HCT116 (cell line): ENCODE data around the gene PRKN. TPM values are rescaled to one million over a fixed set of nuclear protein-coding genes. Genes with fewer than 3 reads are reported as not detected.

Experiments
- ATAC-seq: fragments of 200-7000 bp; cut with Tn5 transposase; 2 replicates; pipeline ENCODE4 v1.9.1; 2020; ENCODE audit warnings: mild to moderate bottlenecking, moderate library complexity
- BruUV-seq: library from RNA; stranded (reverse); fragments of 400-500 nt; replicated peaks from 2 replicates; lab custom pipeline; 2021; lab: Mats Ljungman, UMichigan
- CTCF ChIA-PET: fragments of 300-600 bp; sonication (Branson Sonifier 250); formaldehyde crosslinking; loops from one replicate; lab custom pipeline; 2021; ENCODE audit warnings: antibody characterized with exemption; lab: Charles Lee
- POLR2A ChIA-PET: fragments of 300-600, 350-600 bp; sonication (Branson Sonifier 250); formaldehyde crosslinking; loops from one replicate; lab custom pipeline; 2021; ENCODE audit warnings: antibody characterized with exemption; lab: Charles Lee
- RAD21 ChIA-PET, 2 experiments: fragments of 300-600 bp; sonication (Branson Sonifier 250); formaldehyde crosslinking; loops; one replicate each; lab custom pipeline; 2023; ENCODE audit warnings: low total read pairs in 2 of 2; ENCODE audit not compliant: uncharacterized antibody in 2 of 2, unreplicated experiment in 2 of 2, low non-redundant PET in 1 of 2; lab: Charles Lee
- DNase-seq: peaks from one replicate; pipeline ENCODE4 v3.0.0-alpha.2; 2010; ENCODE audit warnings: low read depth, low spot score
- H2AFZ ChIP-seq: fragments of 200-600 bp; shearing (Covaris generic), sonication (generic); 2 replicates; pipeline ENCODE4 v1.6.1; 2017; ENCODE audit warnings: low read depth, mixed run types, mixed read lengths, antibody characterized with exemption, low read length; ENCODE audit not compliant: poor library complexity, severe bottlenecking
- H3K27ac ChIP-seq: 2 replicates; pipeline ENCODE4 v1.5.1; 2012; ENCODE audit warnings: low read depth, low read length
- H3K27me3 ChIP-seq: fragments of 200-600 bp; sonication (generic); 2 replicates; pipeline ENCODE4 v1.6.1; 2016; ENCODE audit warnings: mixed run types, low read length, mixed read lengths; ENCODE audit not compliant: insufficient read depth
- H3K36me3 ChIP-seq, 2 experiments: fragments of 200-500 bp in 1 of 2; fragments of 200-600 bp in 1 of 2; sonication (Bioruptor generic) in 1 of 2; sonication (generic) in 1 of 2; 2 replicates each; pipeline versions ENCODE4 v1.5.1 to v1.6.1; 2014 to 2016; ENCODE audit warnings: low read length in 2 of 2, inconsistent platforms in 1 of 2, mixed read lengths in 1 of 2, mixed run types in 1 of 2; ENCODE audit not compliant: insufficient read depth in 2 of 2, control insufficient read depth in 1 of 2
- H3K4me1 ChIP-seq, 2 experiments: fragments of 200-600 bp in 1 of 2; sonication (generic) in 1 of 2; 2 replicates each; pipeline versions ENCODE4 v1.5.1 to v1.6.1; 2012 to 2017; ENCODE audit warnings: low read length in 2 of 2, inconsistent platforms in 1 of 2, mild to moderate bottlenecking in 1 of 2, mixed read lengths in 1 of 2, mixed run types in 1 of 2, moderate library complexity in 1 of 2; ENCODE audit not compliant: insufficient read depth in 2 of 2, control insufficient read depth in 1 of 2
- H3K4me2 ChIP-seq: fragments of 200-600 bp; sonication (generic); 2 replicates; pipeline ENCODE4 v1.6.1; 2017; ENCODE audit warnings: mixed run types, low read length, mixed read lengths
- H3K4me3 ChIP-seq, 2 experiments: fragments of 200-600 bp in 1 of 2; sonication (generic) in 1 of 2; replicated peaks in 1 of 2; 2 replicates each; pipeline ENCODE4 v1.5.1; 2011 to 2016; ENCODE audit warnings: low read length in 2 of 2, control low read depth in 1 of 2, low read depth in 1 of 2, mild to moderate bottlenecking in 1 of 2, mixed read lengths in 1 of 2, mixed run types in 1 of 2
- H3K79me2 ChIP-seq: fragments of 200-600 bp; sonication (generic); 2 replicates; pipeline ENCODE4 v1.6.1; 2017; ENCODE audit warnings: mild to moderate bottlenecking, mixed run types, low read length, moderate library complexity, mixed read lengths; ENCODE audit not compliant: insufficient read depth
- H3K9ac ChIP-seq: fragments of 200-600 bp; sonication (generic); 2 replicates; pipeline ENCODE4 v1.6.1; 2016; ENCODE audit warnings: low read length, mixed read lengths
- H3K9me2 ChIP-seq: fragments of 200-600 bp; sonication (generic), shearing (Covaris generic); 2 replicates; pipeline ENCODE4 v1.6.1; 2017; ENCODE audit warnings: mixed run types, mild to moderate bottlenecking, moderate library complexity; ENCODE audit not compliant: insufficient read depth
- H3K9me3 ChIP-seq, 2 experiments: fragments of 200-500 bp in 1 of 2; fragments of 200-600 bp in 1 of 2; sonication (Bioruptor generic) in 1 of 2; sonication (generic) in 1 of 2; 2 replicates each; pipeline ENCODE4 v1.6.1; 2014 to 2017; ENCODE audit warnings: low read length in 2 of 2, mixed read lengths in 2 of 2, inconsistent platforms in 1 of 2, low read depth in 1 of 2, mild to moderate bottlenecking in 1 of 2, mixed run types in 1 of 2, moderate library complexity in 1 of 2; ENCODE audit not compliant: control insufficient read depth in 1 of 2, insufficient read depth in 1 of 2
- H4K20me1 ChIP-seq: fragments of 200-600 bp; sonication (generic), shearing (Covaris generic); 2 replicates; pipeline ENCODE4 v1.6.1; 2017; ENCODE audit warnings: mixed run types, mild to moderate bottlenecking, moderate library complexity; ENCODE audit not compliant: insufficient read depth
- EGR1 ChIP-seq: IDR thresholded peaks from 2 replicates; pipeline ENCODE4 v1.6.1; 2012; ENCODE audit warnings: low read depth
- ELF1 ChIP-seq: IDR thresholded peaks from 2 replicates; pipeline ENCODE4 v1.6.1; 2012; ENCODE audit warnings: low read depth, borderline replicate concordance
- EZH2phosphoT487 ChIP-seq: fragments of 200-600 bp; IDR thresholded peaks from 2 replicates; pipeline ENCODE4 v1.6.1; 2018; ENCODE audit warnings: antibody characterized with exemption, borderline replicate concordance
- FOSL1 ChIP-seq: IDR thresholded peaks from 2 replicates; pipeline ENCODE4 v1.6.1; 2012; ENCODE audit warnings: low read depth
- JUND ChIP-seq: IDR thresholded peaks from 2 replicates; pipeline ENCODE4 v1.6.1; 2012
- POLR2A ChIP-seq: IDR thresholded peaks from 2 replicates; pipeline ENCODE4 v1.7.0; 2011; ENCODE audit warnings: borderline replicate concordance; ENCODE audit not compliant: insufficient read depth, insufficient read length; ENCODE audit errors: extremely low read depth
- POLR2AphosphoS5 ChIP-seq: IDR thresholded peaks from 2 replicates; pipeline ENCODE4 v1.6.1; 2011; ENCODE audit warnings: mild to moderate bottlenecking, low read depth, low read length, moderate library complexity
- RAD21 ChIP-seq: IDR thresholded peaks from 2 replicates; pipeline ENCODE4 v1.6.1; 2012; ENCODE audit warnings: low read depth, mild to moderate bottlenecking
- SIN3A ChIP-seq: IDR thresholded peaks from 2 replicates; pipeline ENCODE4 v1.6.1; 2012; ENCODE audit warnings: low read depth
- SP1 ChIP-seq: IDR thresholded peaks from 2 replicates; pipeline ENCODE4 v1.6.1; 2012; ENCODE audit warnings: low read depth
- SRF ChIP-seq: IDR thresholded peaks from 2 replicates; pipeline ENCODE4 v1.6.1; 2012; ENCODE audit warnings: low read depth
- YY1 ChIP-seq: IDR thresholded peaks from 2 replicates; pipeline ENCODE4 v1.6.1; 2011; ENCODE audit warnings: low read length, low read depth, moderate library complexity, mild to moderate bottlenecking; ENCODE audit not compliant: insufficient replicate concordance; ENCODE audit errors: extremely low read depth
- ZFX ChIP-seq: fragments of 450-650 bp; IDR thresholded peaks from 2 replicates; pipeline ENCODE4 v1.6.1; 2017
- ZNF274 ChIP-seq: fragments of 200-500 bp; sonication (Bioruptor generic); IDR thresholded peaks from 2 replicates; pipeline ENCODE4 v1.6.1; 2014; ENCODE audit warnings: mild to moderate bottlenecking, low read depth, low read length, inconsistent platforms
- intact Hi-C: fragments of 100-400 bp; cut with micrococcal nuclease; formaldehyde crosslinking; loops from 2 replicates; pipeline ENCODE4 v1.10.0; 2022
- total RNA-seq: library from RNA; stranded (reverse); gene quantifications from one replicate; pipeline ENCODE4 v1.2.1, GENCODE V29; 2021; ENCODE audit not compliant: unreplicated experiment
- TF ChIP-seq, protein P1 (sequence below): IDR thresholded peaks from 2 replicates; pipeline ENCODE4 v1.6.1; 2012; ENCODE audit warnings: low read depth
- TF ChIP-seq, protein P2 (sequence below): IDR thresholded peaks from 2 replicates; pipeline ENCODE4 v1.6.1; 2012
- TF ChIP-seq, protein P3 (sequence below): IDR thresholded peaks from 2 replicates; pipeline ENCODE4 v1.6.1; 2011; ENCODE audit warnings: mild to moderate bottlenecking, low read length, moderate library complexity; ENCODE audit not compliant: insufficient replicate concordance; ENCODE audit errors: extremely low read depth
- TF ChIP-seq, protein P4 (sequence below): IDR thresholded peaks from 2 replicates; pipeline ENCODE4 v1.6.1; 2012

PRKN gene
- total RNA-seq, 1 experiment from 2014 or later = 2.6 TPM

DNA sequence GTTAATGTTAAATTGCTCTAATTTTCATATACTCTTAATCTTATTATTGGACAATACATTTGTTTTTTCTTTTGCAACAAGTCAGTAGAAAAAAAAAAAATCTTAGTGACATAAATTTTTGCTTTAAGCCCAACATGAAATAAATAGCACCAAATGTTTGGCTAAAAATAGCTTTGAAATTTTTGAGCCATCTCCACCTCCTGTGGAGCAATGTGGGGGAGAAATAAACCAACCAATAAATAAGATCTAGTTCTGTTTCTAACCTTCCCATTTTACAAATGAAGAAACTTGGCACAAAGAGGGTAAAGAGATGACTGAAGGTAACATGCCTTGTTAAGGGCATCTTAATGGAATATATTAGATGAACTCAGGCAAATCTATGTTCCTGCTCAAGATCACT, 91.4 kb downstream of the PRKN start:
- Histone ChIP-seq H3K27ac (no peak overlapping the region), H3K9me3 (no peaks in the 10 kb centered on the region), H4K20me1 (no peaks in the 10 kb centered on the region)
- TF ChIP-seq, protein P1, sequence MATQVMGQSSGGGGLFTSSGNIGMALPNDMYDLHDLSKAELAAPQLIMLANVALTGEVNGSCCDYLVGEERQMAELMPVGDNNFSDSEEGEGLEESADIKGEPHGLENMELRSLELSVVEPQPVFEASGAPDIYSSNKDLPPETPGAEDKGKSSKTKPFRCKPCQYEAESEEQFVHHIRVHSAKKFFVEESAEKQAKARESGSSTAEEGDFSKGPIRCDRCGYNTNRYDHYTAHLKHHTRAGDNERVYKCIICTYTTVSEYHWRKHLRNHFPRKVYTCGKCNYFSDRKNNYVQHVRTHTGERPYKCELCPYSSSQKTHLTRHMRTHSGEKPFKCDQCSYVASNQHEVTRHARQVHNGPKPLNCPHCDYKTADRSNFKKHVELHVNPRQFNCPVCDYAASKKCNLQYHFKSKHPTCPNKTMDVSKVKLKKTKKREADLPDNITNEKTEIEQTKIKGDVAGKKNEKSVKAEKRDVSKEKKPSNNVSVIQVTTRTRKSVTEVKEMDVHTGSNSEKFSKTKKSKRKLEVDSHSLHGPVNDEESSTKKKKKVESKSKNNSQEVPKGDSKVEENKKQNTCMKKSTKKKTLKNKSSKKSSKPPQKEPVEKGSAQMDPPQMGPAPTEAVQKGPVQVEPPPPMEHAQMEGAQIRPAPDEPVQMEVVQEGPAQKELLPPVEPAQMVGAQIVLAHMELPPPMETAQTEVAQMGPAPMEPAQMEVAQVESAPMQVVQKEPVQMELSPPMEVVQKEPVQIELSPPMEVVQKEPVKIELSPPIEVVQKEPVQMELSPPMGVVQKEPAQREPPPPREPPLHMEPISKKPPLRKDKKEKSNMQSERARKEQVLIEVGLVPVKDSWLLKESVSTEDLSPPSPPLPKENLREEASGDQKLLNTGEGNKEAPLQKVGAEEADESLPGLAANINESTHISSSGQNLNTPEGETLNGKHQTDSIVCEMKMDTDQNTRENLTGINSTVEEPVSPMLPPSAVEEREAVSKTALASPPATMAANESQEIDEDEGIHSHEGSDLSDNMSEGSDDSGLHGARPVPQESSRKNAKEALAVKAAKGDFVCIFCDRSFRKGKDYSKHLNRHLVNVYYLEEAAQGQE = no peak
- TF ChIP-seq JUND (no peak), POLR2A (no peak), YY1 (no peak), ZNF274 (no peak), POLR2AphosphoS5 (no peak), ZFX (no peak), FOSL1 (no peak), EZH2phosphoT487 (no peak), SP1 (no peak), RAD21 (no peak), ELF1 (no peak), SRF (no peak), EGR1 (no peak), SIN3A (no peak)
- TF ChIP-seq, protein P2, sequence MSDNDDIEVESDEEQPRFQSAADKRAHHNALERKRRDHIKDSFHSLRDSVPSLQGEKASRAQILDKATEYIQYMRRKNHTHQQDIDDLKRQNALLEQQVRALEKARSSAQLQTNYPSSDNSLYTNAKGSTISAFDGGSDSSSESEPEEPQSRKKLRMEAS = no peak
- TF ChIP-seq, protein P3, sequence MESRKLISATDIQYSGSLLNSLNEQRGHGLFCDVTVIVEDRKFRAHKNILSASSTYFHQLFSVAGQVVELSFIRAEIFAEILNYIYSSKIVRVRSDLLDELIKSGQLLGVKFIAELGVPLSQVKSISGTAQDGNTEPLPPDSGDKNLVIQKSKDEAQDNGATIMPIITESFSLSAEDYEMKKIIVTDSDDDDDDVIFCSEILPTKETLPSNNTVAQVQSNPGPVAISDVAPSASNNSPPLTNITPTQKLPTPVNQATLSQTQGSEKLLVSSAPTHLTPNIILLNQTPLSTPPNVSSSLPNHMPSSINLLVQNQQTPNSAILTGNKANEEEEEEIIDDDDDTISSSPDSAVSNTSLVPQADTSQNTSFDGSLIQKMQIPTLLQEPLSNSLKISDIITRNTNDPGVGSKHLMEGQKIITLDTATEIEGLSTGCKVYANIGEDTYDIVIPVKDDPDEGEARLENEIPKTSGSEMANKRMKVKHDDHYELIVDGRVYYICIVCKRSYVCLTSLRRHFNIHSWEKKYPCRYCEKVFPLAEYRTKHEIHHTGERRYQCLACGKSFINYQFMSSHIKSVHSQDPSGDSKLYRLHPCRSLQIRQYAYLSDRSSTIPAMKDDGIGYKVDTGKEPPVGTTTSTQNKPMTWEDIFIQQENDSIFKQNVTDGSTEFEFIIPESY = no peak
- TF ChIP-seq, protein P4, sequence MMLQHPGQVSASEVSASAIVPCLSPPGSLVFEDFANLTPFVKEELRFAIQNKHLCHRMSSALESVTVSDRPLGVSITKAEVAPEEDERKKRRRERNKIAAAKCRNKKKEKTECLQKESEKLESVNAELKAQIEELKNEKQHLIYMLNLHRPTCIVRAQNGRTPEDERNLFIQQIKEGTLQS = no peak
- TF ChIP-seq, all 23 proteins: peak for 0
- no peaks in the 10 kb centered on the region for H3K9me2 ChIP-seq
- no peaks in the 10 kb centered on the region for H3K4me1 ChIP-seq
- H3K36me3 ChIP-seq = no peaks in the 10 kb centered on the region
- H3K4me3 ChIP-seq = no peak overlapping the region
- ChIA-PET CTCF (no interaction called here), RAD21 (no interaction called here), POLR2A (no interaction called here)
- DNase-seq (no peak), ATAC-seq (no peak)
- H2AFZ ChIP-seq = no peak overlapping the region
- intact Hi-C loops = no loop called here
- no peaks in the 10 kb centered on the region for H3K27me3 ChIP-seq
- no peaks in the 10 kb centered on the region for H3K79me2 ChIP-seq
- no peak overlapping the region for H3K9ac ChIP-seq
- H3K4me2 ChIP-seq = no peak overlapping the region
- BruUV-seq = no TSS peak
